ENCODE data around the gene FGF2.

DNA sequence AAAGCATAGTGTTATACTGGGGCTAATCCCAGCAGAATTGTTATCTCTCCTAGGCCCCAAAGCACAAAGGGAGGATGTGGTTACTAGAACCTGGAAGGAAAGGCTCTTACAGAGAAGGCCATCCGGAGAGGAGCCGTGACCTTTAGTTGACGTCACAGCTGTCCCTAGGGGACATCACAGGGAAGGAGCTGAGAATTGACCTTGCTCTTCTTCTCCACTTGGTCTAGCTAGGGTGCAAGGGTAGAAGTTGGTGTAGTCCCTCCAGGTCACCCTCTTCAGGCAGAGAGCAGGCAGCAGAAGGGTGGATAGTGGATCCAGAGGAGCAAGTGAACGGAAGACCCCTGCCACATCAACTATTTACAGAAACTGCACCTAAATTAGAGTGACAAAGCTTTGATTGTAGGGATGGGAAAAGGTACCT is 22.8 kb upstream of the FGF2 start:
- TF ChIP-seq, protein P1, sequence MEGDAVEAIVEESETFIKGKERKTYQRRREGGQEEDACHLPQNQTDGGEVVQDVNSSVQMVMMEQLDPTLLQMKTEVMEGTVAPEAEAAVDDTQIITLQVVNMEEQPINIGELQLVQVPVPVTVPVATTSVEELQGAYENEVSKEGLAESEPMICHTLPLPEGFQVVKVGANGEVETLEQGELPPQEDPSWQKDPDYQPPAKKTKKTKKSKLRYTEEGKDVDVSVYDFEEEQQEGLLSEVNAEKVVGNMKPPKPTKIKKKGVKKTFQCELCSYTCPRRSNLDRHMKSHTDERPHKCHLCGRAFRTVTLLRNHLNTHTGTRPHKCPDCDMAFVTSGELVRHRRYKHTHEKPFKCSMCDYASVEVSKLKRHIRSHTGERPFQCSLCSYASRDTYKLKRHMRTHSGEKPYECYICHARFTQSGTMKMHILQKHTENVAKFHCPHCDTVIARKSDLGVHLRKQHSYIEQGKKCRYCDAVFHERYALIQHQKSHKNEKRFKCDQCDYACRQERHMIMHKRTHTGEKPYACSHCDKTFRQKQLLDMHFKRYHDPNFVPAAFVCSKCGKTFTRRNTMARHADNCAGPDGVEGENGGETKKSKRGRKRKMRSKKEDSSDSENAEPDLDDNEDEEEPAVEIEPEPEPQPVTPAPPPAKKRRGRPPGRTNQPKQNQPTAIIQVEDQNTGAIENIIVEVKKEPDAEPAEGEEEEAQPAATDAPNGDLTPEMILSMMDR (IDR thresholded peaks at IDR 0.05; ENCODE audit: low read length): no peak
- TF ChIP-seq EZH2phosphoT487 (IDR thresholded peaks at IDR 0.05; ENCODE audit: low read length) (no peak), EZH2 (optimal IDR thresholded peaks at IDR 0.05; ENCODE audit: low read depth, low read length) (no peak)

Measured in MM.1S (cell line).